ENCODE results near the gene EXOC8.
A peak's percentile ranks its signal among the peaks of the same experiment; 100 is the strongest.

EXOC8 gene

GRCh38 chr1:231337472-231338269, at the start of gene EXOC8:
Gene EXOC8, minus strand, starts transcription at chr1:231337852. Its CDS starts 107 bp downstream, at chr1:231337745.
- TF ChIP-seq CTCF (IDR thresholded peaks at IDR 0.05; ENCODE audit: low read length, missing control alignments): no peak
- peak; percentile 98 for DNase-seq (ENCODE audit: low read depth)
- H3K4me3 ChIP-seq (replicated peaks; ENCODE audit: low read depth, low read length): peak within 1 kb of the TSS; percentile 100

GRCh38 chr1:231386466-231386865, 48.8 kb upstream of the EXOC8 start:
- H3K4me3 ChIP-seq (replicated peaks; ENCODE audit: low read depth, low read length): no peak overlapping the region
- no peak for DNase-seq (ENCODE audit: low read depth)
- no peak for TF ChIP-seq CTCF (IDR thresholded peaks at IDR 0.05; ENCODE audit: low read length, missing control alignments)

- DNase-seq (ENCODE audit: low read depth): no peak
- TF ChIP-seq CTCF (IDR thresholded peaks at IDR 0.05; ENCODE audit: low read length, missing control alignments): no peak
- no peak overlapping the region for H3K4me3 ChIP-seq (replicated peaks; ENCODE audit: low read depth, low read length)
These were observed 47.7 kb upstream of the EXOC8 start for GRCh38 chr1:231385416-231385748.

- no peak for DNase-seq (ENCODE audit: low read depth)
- TF ChIP-seq CTCF (IDR thresholded peaks at IDR 0.05; ENCODE audit: low read length, missing control alignments): no peak
- no peak overlapping the region for H3K4me3 ChIP-seq (replicated peaks; ENCODE audit: low read depth, low read length)
These were observed 47.2 kb upstream of the EXOC8 start for GRCh38 chr1:231384696-231385415.

GRCh38 chr1:231383159-231383860, 45.7 kb upstream of the EXOC8 start:
- no peak for TF ChIP-seq CTCF (IDR thresholded peaks at IDR 0.05; ENCODE audit: low read length, missing control alignments)
- no peak overlapping the region for H3K4me3 ChIP-seq (replicated peaks; ENCODE audit: low read depth, low read length)
- no peak for DNase-seq (ENCODE audit: low read depth)

GRCh38 chr1:231382426-231382825, 44.8 kb upstream of the EXOC8 start:
- no peak overlapping the region for H3K4me3 ChIP-seq (replicated peaks; ENCODE audit: low read depth, low read length)
- TF ChIP-seq CTCF (IDR thresholded peaks at IDR 0.05; ENCODE audit: low read length, missing control alignments): no peak
- DNase-seq (ENCODE audit: low read depth): no peak

All from fibroblast of pulmonary artery (primary cell).